CD4-positive, alpha-beta T cell treated with Interleukin-15 for 4 hours (primary cell): Measurements from ENCODE around the gene TTC1.
"Not testable (repeated sequence)": the region's sequence is repeated elsewhere in the genome, so short reads cannot be mapped to it uniquely, and the experiment has no call there.

Experiments
- DNase-seq: peaks from one replicate; pipeline ENCODE4 v3.0.0-alpha.2; 2020; ENCODE audit warnings: low spot score

TTC1 gene

GRCh38 chr5:160001457-160001856 lies 7.5 kb upstream of the TTC1 start:
- no peak for DNase-seq

GRCh38 chr5:160007514-160007913 lies 1.4 kb upstream of the TTC1 start:
- DNase-seq = no peak

- DNase-seq = not testable (repeated sequence)
Observed at GRCh38 chr5:160008529-160008876, 436 bp upstream of the TTC1 start.

GRCh38 chr5:160009591-160009989 lies 651 bp downstream of the TTC1 start:
- DNase-seq = no peak

- no peak for DNase-seq
Observed at GRCh38 chr5:160011471-160011870, 2.5 kb downstream of the TTC1 start.

- DNase-seq = not testable (repeated sequence)
Observed at GRCh38 chr5:160014197-160014596, 5.3 kb downstream of the TTC1 start.

GRCh38 chr5:160018945-160019625 lies 10.1 kb downstream of the TTC1 start:
- DNase-seq = no peak

GRCh38 chr5:160020266-160020770 lies 11.4 kb downstream of the TTC1 start:
- DNase-seq = no peak

GRCh38 chr5:160020964-160021363 lies 12.0 kb downstream of the TTC1 start:
- no peak for DNase-seq

GRCh38 chr5:160021831-160022446 lies 13.0 kb downstream of the TTC1 start:
- DNase-seq = peak; percentile 77

- DNase-seq = no peak
Observed at GRCh38 chr5:160023007-160023907, 14.3 kb downstream of the TTC1 start.

- no peak for DNase-seq
Observed at GRCh38 chr5:160023908-160024630, 15.1 kb downstream of the TTC1 start.

- DNase-seq = no peak
Observed at GRCh38 chr5:160029004-160029403, 20.1 kb downstream of the TTC1 start.

- no peak for DNase-seq
Observed at GRCh38 chr5:160029540-160030139, 20.7 kb downstream of the TTC1 start.

GRCh38 chr5:160030631-160031377 lies 21.9 kb downstream of the TTC1 start:
- no peak for DNase-seq

GRCh38 chr5:160033546-160034252 lies 24.8 kb downstream of the TTC1 start:
- DNase-seq = no peak

GRCh38 chr5:160036243-160036642 lies 27.3 kb downstream of the TTC1 start:
- DNase-seq = no peak

- no peak for DNase-seq
Observed at GRCh38 chr5:160036884-160037283, 27.9 kb downstream of the TTC1 start.

GRCh38 chr5:160039810-160040470 lies 31.0 kb downstream of the TTC1 start:
- no peak for DNase-seq

GRCh38 chr5:160040471-160040835 lies 31.5 kb downstream of the TTC1 start:
- DNase-seq = no peak
